KMS-11 (cell line): ENCODE data around the gene MAFB.

Experiments used
- H2AFZ ChIP-seq: fragments of 200-600 bp; sonication (generic); 2 replicates; pipeline ENCODE4 v1.6.1; 2016; ENCODE audit warnings: antibody characterized with exemption, mixed run types, low read depth
- H3K27ac ChIP-seq: fragments of 200-600 bp; sonication (generic); 2 replicates; pipeline ENCODE4 v1.6.1; 2016; ENCODE audit warnings: mild to moderate bottlenecking, mixed run types
- H3K27me3 ChIP-seq: fragments of 200-600 bp; sonication (generic); 2 replicates; pipeline ENCODE4 v1.6.1; 2017; ENCODE audit warnings: mild to moderate bottlenecking, low read depth, mixed run types, moderate library complexity; ENCODE audit not compliant: insufficient read depth
- H3K36me3 ChIP-seq: fragments of 200-600 bp; sonication (generic); 2 replicates; pipeline ENCODE4 v1.6.1; 2017; ENCODE audit warnings: mild to moderate bottlenecking, mixed run types; ENCODE audit not compliant: insufficient read depth
- H3K4me1 ChIP-seq: fragments of 200-600 bp; sonication (generic); 2 replicates; pipeline ENCODE4 v1.6.1; 2016; ENCODE audit warnings: mild to moderate bottlenecking, low read depth, mixed run types; ENCODE audit not compliant: poor library complexity, severe bottlenecking
- H3K4me2 ChIP-seq: fragments of 200-600 bp; sonication (generic); 2 replicates; pipeline ENCODE4 v1.7.0; 2016; ENCODE audit warnings: mild to moderate bottlenecking, mixed run types
- H3K4me3 ChIP-seq: fragments of 200-600 bp; sonication (generic); IDR thresholded peaks from 2 replicates; pipeline ENCODE4 v1.6.1; 2017; ENCODE audit warnings: low read depth, low read length, mixed read lengths; ENCODE audit not compliant: insufficient read depth
- H3K79me2 ChIP-seq: fragments of 200-600 bp; sonication (generic); 2 replicates; pipeline ENCODE4 v1.6.1; 2016; ENCODE audit warnings: low read depth, mixed run types; ENCODE audit not compliant: insufficient read depth
- H3K9ac ChIP-seq: fragments of 200-600 bp; sonication (generic); 2 replicates; pipeline ENCODE4 v1.6.1; 2016; ENCODE audit warnings: mild to moderate bottlenecking, mixed run types
- H4K20me1 ChIP-seq: fragments of 200-600 bp; sonication (generic); 2 replicates; pipeline ENCODE4 v1.6.1; 2016; ENCODE audit warnings: mild to moderate bottlenecking, mixed run types; ENCODE audit not compliant: insufficient read depth
- TF ChIP-seq, protein P1 (sequence below): fragments of 200-600 bp; sonication (generic); conservative IDR thresholded peaks from 2 replicates; pipeline ENCODE4 v1.6.1; 2017; ENCODE audit warnings: low read depth, mild to moderate bottlenecking, antibody characterized with exemption, low read length, moderate library complexity, mixed read lengths

MAFB gene

DNA sequence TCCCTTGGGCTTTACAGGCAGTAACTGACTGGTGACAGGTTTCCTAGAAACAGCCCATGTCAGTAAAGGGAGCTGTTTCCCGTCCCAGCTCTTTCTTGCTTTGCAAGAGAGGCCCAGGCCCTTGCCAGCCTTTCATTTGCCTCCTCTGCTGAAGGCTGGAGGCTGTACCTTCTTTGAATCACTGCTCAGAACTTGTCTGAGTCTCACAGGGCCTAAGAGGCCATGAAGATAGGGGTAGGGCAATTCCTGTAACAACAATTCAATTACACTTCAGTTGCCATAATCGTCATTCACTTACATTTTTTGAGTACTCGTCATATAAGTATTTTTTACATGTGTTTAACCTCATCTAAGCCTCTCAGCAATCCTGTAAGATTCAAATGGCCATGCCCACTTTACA is 25.9 kb upstream of the MAFB start:
- Histone ChIP-seq H2AFZ (no peak overlapping the region), H3K27me3 (no peaks in the 10 kb centered on the region)

DNA sequence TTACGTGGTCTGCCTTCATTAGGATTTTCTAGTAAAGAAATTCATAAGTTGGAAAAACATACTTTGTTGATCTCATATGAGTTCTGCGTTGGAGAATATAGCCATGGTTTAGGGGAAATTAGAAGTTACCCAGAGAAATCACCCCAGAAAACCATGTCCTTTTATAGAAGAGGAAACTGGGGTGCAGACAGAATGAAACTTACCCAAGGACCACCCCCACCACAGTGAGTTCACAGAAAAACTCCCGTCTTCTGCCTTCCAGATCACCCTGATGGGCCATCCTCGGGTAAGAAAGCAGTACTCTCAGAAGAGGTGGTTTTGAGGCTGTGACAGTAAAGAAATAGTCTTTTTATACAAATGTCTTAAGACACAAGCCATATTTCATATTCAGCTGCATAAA is 25.1 kb upstream of the MAFB start:
- no peak overlapping the region for H3K27ac ChIP-seq
- H2AFZ ChIP-seq = no peak overlapping the region

More for the DNA sequence above, 25.9 kb upstream of the MAFB start:
- H3K4me1 ChIP-seq = no peaks in the 10 kb centered on the region
- no peak overlapping the region for H3K27ac ChIP-seq
- H3K36me3 ChIP-seq = no peaks in the 10 kb centered on the region
- H4K20me1 ChIP-seq = no peaks in the 10 kb centered on the region
- TF ChIP-seq, protein P1, sequence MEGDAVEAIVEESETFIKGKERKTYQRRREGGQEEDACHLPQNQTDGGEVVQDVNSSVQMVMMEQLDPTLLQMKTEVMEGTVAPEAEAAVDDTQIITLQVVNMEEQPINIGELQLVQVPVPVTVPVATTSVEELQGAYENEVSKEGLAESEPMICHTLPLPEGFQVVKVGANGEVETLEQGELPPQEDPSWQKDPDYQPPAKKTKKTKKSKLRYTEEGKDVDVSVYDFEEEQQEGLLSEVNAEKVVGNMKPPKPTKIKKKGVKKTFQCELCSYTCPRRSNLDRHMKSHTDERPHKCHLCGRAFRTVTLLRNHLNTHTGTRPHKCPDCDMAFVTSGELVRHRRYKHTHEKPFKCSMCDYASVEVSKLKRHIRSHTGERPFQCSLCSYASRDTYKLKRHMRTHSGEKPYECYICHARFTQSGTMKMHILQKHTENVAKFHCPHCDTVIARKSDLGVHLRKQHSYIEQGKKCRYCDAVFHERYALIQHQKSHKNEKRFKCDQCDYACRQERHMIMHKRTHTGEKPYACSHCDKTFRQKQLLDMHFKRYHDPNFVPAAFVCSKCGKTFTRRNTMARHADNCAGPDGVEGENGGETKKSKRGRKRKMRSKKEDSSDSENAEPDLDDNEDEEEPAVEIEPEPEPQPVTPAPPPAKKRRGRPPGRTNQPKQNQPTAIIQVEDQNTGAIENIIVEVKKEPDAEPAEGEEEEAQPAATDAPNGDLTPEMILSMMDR = no peak
- no peaks in the 10 kb centered on the region for H3K79me2 ChIP-seq
- no peak overlapping the region for H3K9ac ChIP-seq
- H3K4me3 ChIP-seq = no peak overlapping the region
- no peak overlapping the region for H3K4me2 ChIP-seq

DNA sequence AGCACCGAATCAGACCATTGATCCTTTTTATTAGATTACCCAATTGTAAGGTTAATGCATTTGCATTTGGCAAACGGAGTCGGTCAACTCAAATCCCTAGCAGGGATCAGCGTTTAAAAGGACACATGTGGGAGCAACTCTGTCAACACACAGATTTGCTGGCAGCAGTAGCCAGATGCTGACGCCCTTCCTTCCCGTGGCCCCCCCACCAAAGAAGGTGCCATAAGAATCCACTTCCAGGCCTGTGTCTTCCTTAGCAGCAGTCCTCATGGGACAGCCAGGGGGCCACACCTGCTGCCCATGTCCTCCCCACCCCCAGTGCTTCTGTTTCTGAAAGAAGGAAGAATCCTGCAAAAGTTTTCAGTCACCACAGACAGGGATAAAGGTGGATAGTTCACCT is 24.5 kb upstream of the MAFB start:
- no peak overlapping the region for H2AFZ ChIP-seq
- no peaks in the 10 kb centered on the region for H3K79me2 ChIP-seq
- H3K4me3 ChIP-seq = no peak overlapping the region
- no peak overlapping the region for H3K9ac ChIP-seq
- H3K27me3 ChIP-seq = no peaks in the 10 kb centered on the region
- no peaks in the 10 kb centered on the region for H3K4me1 ChIP-seq
- no peak overlapping the region for H3K27ac ChIP-seq
- TF ChIP-seq, protein P1 = no peak
- no peak overlapping the region for H3K4me2 ChIP-seq
- no peaks in the 10 kb centered on the region for H4K20me1 ChIP-seq
- no peaks in the 10 kb centered on the region for H3K36me3 ChIP-seq

More for the DNA sequence above, 25.1 kb upstream of the MAFB start:
- Histone ChIP-seq H3K27me3 (no peaks in the 10 kb centered on the region), H3K4me1 (no peaks in the 10 kb centered on the region), H3K79me2 (no peaks in the 10 kb centered on the region), H3K9ac (no peak overlapping the region), H4K20me1 (no peaks in the 10 kb centered on the region), H3K4me2 (no peak overlapping the region), H3K36me3 (no peaks in the 10 kb centered on the region), H3K4me3 (no peak overlapping the region)
- TF ChIP-seq, protein P1 = no peak

DNA sequence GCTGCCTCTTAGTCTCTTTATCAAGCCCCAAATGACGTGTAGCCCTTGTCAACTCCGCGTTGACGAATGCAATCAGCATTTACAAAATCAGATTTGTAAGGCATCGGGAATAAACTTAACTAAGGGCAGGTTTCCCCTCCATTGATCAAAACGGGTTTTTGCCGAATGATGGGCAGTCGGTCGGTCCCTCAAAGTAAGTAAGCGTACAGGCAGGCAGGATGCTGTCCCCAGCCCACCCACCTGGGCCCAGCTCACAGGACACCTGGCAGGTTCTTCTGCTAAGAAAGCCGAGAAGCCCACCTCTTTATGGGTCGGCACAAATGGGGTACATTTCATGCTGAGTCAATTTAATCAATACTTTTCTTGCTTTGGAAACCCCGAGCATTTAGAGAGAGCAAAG is 22.0 kb upstream of the MAFB start:
- Histone ChIP-seq H4K20me1 (no peaks in the 10 kb centered on the region), H3K36me3 (no peaks in the 10 kb centered on the region), H3K4me3 (no peak overlapping the region), H3K9ac (no peak overlapping the region), H2AFZ (no peak overlapping the region), H3K4me2 (no peak overlapping the region), H3K27me3 (no peaks in the 10 kb centered on the region), H3K27ac (no peak overlapping the region), H3K4me1 (no peaks in the 10 kb centered on the region), H3K79me2 (no peaks in the 10 kb centered on the region)
- TF ChIP-seq, protein P1 = no peak
